ENCODE measurements around the gene GRK5.

The GRK5 gene

GRCh38 chr10:119491966-119492757, 284.8 kb downstream of the GRK5 start:
- Histone ChIP-seq H3K36me3 (replicated peaks) (no peaks in the 10 kb centered on the region), H3K27ac (no peak overlapping the region), H3K27me3 (replicated peaks) (no peaks in the 10 kb centered on the region), H3K4me3 (ENCODE audit: low read depth, low read length) (no peak overlapping the region)
- TF ChIP-seq CTCF (IDR thresholded peaks at IDR 0.05; ENCODE audit: low read depth, low read length, missing control alignments), result no peak
- in situ Hi-C loops (cut with HindIII; ENCODE audit: low pct_ligation_motif_present, low sequenced_read_pairs), result no loop called here
- no peak for DNase-seq

GRCh38 chr10:119493155-119493554, 285.8 kb downstream of the GRK5 start:
- in situ Hi-C loops (cut with HindIII; ENCODE audit: low pct_ligation_motif_present, low sequenced_read_pairs), result no loop called here
- H3K27ac ChIP-seq, result no peak overlapping the region

GRCh38 chr10:119494236-119495020, 287.1 kb downstream of the GRK5 start:
- Histone ChIP-seq H3K4me3 (ENCODE audit: low read depth, low read length) (no peak overlapping the region), H3K27ac (no peak overlapping the region), H3K36me3 (replicated peaks) (no peaks in the 10 kb centered on the region), H3K27me3 (replicated peaks) (no peaks in the 10 kb centered on the region)
- in situ Hi-C loops (cut with HindIII; ENCODE audit: low pct_ligation_motif_present, low sequenced_read_pairs), result no loop called here
- no peak for DNase-seq
- no peak for TF ChIP-seq CTCF (IDR thresholded peaks at IDR 0.05; ENCODE audit: low read depth, low read length, missing control alignments)

More at GRCh38 chr10:119493155-119493554, 285.8 kb downstream of the GRK5 start:
- TF ChIP-seq CTCF (IDR thresholded peaks at IDR 0.05; ENCODE audit: low read depth, low read length, missing control alignments), result no peak
- Histone ChIP-seq H3K36me3 (replicated peaks) (no peaks in the 10 kb centered on the region), H3K27me3 (replicated peaks) (no peaks in the 10 kb centered on the region), H3K4me3 (ENCODE audit: low read depth, low read length) (no peak overlapping the region)
- no peak for DNase-seq

- in situ Hi-C loops (cut with HindIII; ENCODE audit: low pct_ligation_motif_present, low sequenced_read_pairs), result no loop called here
- DNase-seq, result no peak
- H3K27ac ChIP-seq, result no peak overlapping the region
Measured at GRCh38 chr10:119495021-119495505, 287.7 kb downstream of the GRK5 start.

GRCh38 chr10:119495545-119495944, 288.2 kb downstream of the GRK5 start:
- Histone ChIP-seq H3K27ac (no peak overlapping the region), H3K27me3 (replicated peaks) (no peaks in the 10 kb centered on the region), H3K4me3 (ENCODE audit: low read depth, low read length) (no peak overlapping the region), H3K36me3 (replicated peaks) (no peaks in the 10 kb centered on the region)
- DNase-seq, result no peak
- TF ChIP-seq CTCF (IDR thresholded peaks at IDR 0.05; ENCODE audit: low read depth, low read length, missing control alignments), result no peak
- in situ Hi-C loops (cut with HindIII; ENCODE audit: low pct_ligation_motif_present, low sequenced_read_pairs), result no loop called here

More at GRCh38 chr10:119495021-119495505, 287.7 kb downstream of the GRK5 start:
- no peak for TF ChIP-seq CTCF (IDR thresholded peaks at IDR 0.05; ENCODE audit: low read depth, low read length, missing control alignments)
- Histone ChIP-seq H3K4me3 (ENCODE audit: low read depth, low read length) (no peak overlapping the region), H3K27me3 (replicated peaks) (no peaks in the 10 kb centered on the region), H3K36me3 (replicated peaks) (no peaks in the 10 kb centered on the region)

Measured in brain microvascular endothelial cell (primary cell).